Esophagus muscularis mucosa (tissue), 4 donors: ENCODE data around the gene CP. TPM values are rescaled to one million over a fixed set of nuclear protein-coding genes. Genes with fewer than 3 reads are reported as not detected.
A peak's percentile ranks its signal among the peaks of the same experiment; 100 is the strongest.
"Not testable (repeated sequence)": the region's sequence is repeated elsewhere in the genome, so short reads cannot be mapped to it uniquely, and the experiment has no call there.

Source experiments
- DNase-seq: peaks from one replicate; pipeline ENCODE4 v3.0.0-alpha.2; 2017; ENCODE audit errors: extremely low spot score
- H3K27ac ChIP-seq, 4 donors: fragments of 200-600 bp; sonication (generic); replicated peaks in 1 of 4; 1 replicate in 3 of 4; 2 replicates in 1 of 4; pipeline ENCODE4 v1.5.1; 2016 to 2019; ENCODE audit warnings: mild to moderate bottlenecking in 1 of 4
- H3K27me3 ChIP-seq, 4 donors: fragments of 200-600 bp; sonication (generic); one replicate each; pipeline versions ENCODE4 v1.5.1 to v1.6.0; 2016 to 2019
- H3K36me3 ChIP-seq, 4 donors: fragments of 200-600 bp; sonication (generic); one replicate each; pipeline ENCODE4 v1.5.1; 2016 to 2019
- H3K4me1 ChIP-seq, 4 donors: fragments of 200-600 bp; sonication (generic); one replicate each; pipeline ENCODE4 v1.5.1; 2016 to 2019
- H3K4me3 ChIP-seq, 4 donors: fragments of 200-600 bp; sonication (generic); 1 replicate in 2 of 4; 2 replicates in 2 of 4; pipeline ENCODE4 v1.5.1; 2016 to 2019; ENCODE audit warnings: mild to moderate bottlenecking in 4 of 4, moderate library complexity in 1 of 4
- H3K9me3 ChIP-seq, 4 donors: fragments of 200-600 bp; sonication (generic); 1 replicate in 3 of 4; 2 replicates in 1 of 4; pipeline ENCODE4 v1.5.1; 2016 to 2019
- CTCF ChIP-seq, 3 experiments: fragments of 200-600 bp in 2 of 3; fragments of 450-650 bp in 1 of 3; sonication (generic) in 2 of 3; IDR thresholded peaks; one replicate each; pipeline ENCODE4 v1.5.1; 2017 to 2019; ENCODE audit warnings: antibody characterized with exemption in 3 of 3, mild to moderate bottlenecking in 2 of 3, moderate library complexity in 1 of 3
- EP300 ChIP-seq: sonication (generic); formaldehyde crosslinking; IDR thresholded peaks from one replicate; pipeline ENCODE4 v1.6.1; 2017; ENCODE audit warnings: antibody characterized with exemption
- POLR2A ChIP-seq: fragments of 450-650 bp; IDR thresholded peaks from one replicate; pipeline ENCODE4 v1.6.1; 2017; ENCODE audit warnings: antibody characterized with exemption, moderate library complexity, mild to moderate bottlenecking, low read depth
- POLR2AphosphoS5 ChIP-seq, 2 donors: sonication (generic); formaldehyde crosslinking; IDR thresholded peaks; one replicate each; pipeline ENCODE4 v1.6.1; 2017; ENCODE audit warnings: antibody characterized with exemption in 2 of 2
- WGBS: methylation state at CpG from one replicate; pipeline ENCODE4 v1.1.5; 2018; 5-methylcytosine and 5-hydroxymethylcytosine counted together
- intact Hi-C: fragments of 100-400 bp; cut with DNase I; formaldehyde crosslinking; loops from one replicate; pipeline ENCODE4 v1.15.1; 2023
- total RNA-seq, 4 donors: library from RNA; depleted of rRNA; stranded (reverse); fragments of >200 nt; gene quantifications; one replicate each; pipeline versions ENCODE4 v1.1.0 to v1.2.1, GENCODE V29; 2016

Gene CP
- total RNA-seq, 4 donors from 2014 or later: 5.6 to 8.1 (median 6.0) TPM

GRCh38 chr3:149203758-149204157, 17.9 kb downstream of the CP start:
- no peak overlapping the region for H3K4me3 ChIP-seq
- WGBS: 67% methylated on average over 3 of the region's 3 CpGs
- intact Hi-C loops: no loop called here
- TF ChIP-seq POLR2A: no peak
- no peak for TF ChIP-seq CTCF (IDR thresholded peaks at IDR 0.05)
- no peak for TF ChIP-seq EP300
- no peak for TF ChIP-seq POLR2AphosphoS5 (IDR thresholded peaks at IDR 0.05)
- no peaks in the 10 kb centered on the region for H3K36me3 ChIP-seq
- DNase-seq: no peak
- no peak overlapping the region for H3K27ac ChIP-seq
- no peaks in the 10 kb centered on the region for H3K9me3 ChIP-seq
- H3K4me1 ChIP-seq: no peaks in the 10 kb centered on the region
- H3K27me3 ChIP-seq: peaks cover 0 to 4% (median 0%) of the 10 kb centered on the region in 4 donors

GRCh38 chr3:149199474-149199873, 22.2 kb downstream of the CP start:
- no peaks in the 10 kb centered on the region for H3K9me3 ChIP-seq
- H3K4me1 ChIP-seq: no peaks in the 10 kb centered on the region
- H3K27ac ChIP-seq: no peak overlapping the region
- no peak overlapping the region for H3K4me3 ChIP-seq
- intact Hi-C loops: no loop called here
- no peak for TF ChIP-seq EP300
- no peak for TF ChIP-seq POLR2AphosphoS5 (IDR thresholded peaks at IDR 0.05)
- H3K27me3 ChIP-seq: peaks cover 0 to 4% (median 0%) of the 10 kb centered on the region in 4 donors
- no peak for DNase-seq
- H3K36me3 ChIP-seq: no peaks in the 10 kb centered on the region
- WGBS: 40% methylated on average over 4 of the region's 4 CpGs

- DNase-seq: no peak
- no peaks in the 10 kb centered on the region for H3K9me3 ChIP-seq
- no peaks in the 10 kb centered on the region for H3K4me1 ChIP-seq
- no peak for TF ChIP-seq POLR2AphosphoS5 (IDR thresholded peaks at IDR 0.05)
- no peak for TF ChIP-seq POLR2A
- no peak for TF ChIP-seq EP300
- no peak for TF ChIP-seq CTCF (IDR thresholded peaks at IDR 0.05)
- peaks cover 0 to 4% (median 0%) of the 10 kb centered on the region in 4 donors for H3K27me3 ChIP-seq
- no peak overlapping the region for H3K27ac ChIP-seq
- intact Hi-C loops: no loop called here
- no peaks in the 10 kb centered on the region for H3K36me3 ChIP-seq
- H3K4me3 ChIP-seq: no peak overlapping the region
- WGBS: 58% methylated on average over 7 of the region's 7 CpGs
Observed at GRCh38 chr3:149198611-149199010, 23.0 kb downstream of the CP start.

GRCh38 chr3:149197669-149198068, 24.0 kb downstream of the CP start:
- TF ChIP-seq CTCF (IDR thresholded peaks at IDR 0.05) (no peak), POLR2AphosphoS5 (IDR thresholded peaks at IDR 0.05) (no peak), EP300 (no peak), POLR2A (no peak)
- intact Hi-C loops: no loop called here

GRCh38 chr3:149196805-149197592, 24.6 kb downstream of the CP start:
- H3K27ac ChIP-seq, H3K4me1 ChIP-seq, H3K27me3 ChIP-seq, intact Hi-C loops, H3K36me3 ChIP-seq, DNase-seq, H3K9me3 ChIP-seq: not testable (repeated sequence)
- WGBS: 91% methylated on average over 12 of the region's 12 CpGs
- H3K4me3 ChIP-seq: peak overlapping the region in 1 of 4 donors; percentile 25

More at GRCh38 chr3:149197669-149198068, 24.0 kb downstream of the CP start:
- WGBS: 45% methylated on average over 5 of the region's 5 CpGs
- Histone ChIP-seq H3K27me3 (peaks cover 0 to 4% (median 0%) of the 10 kb centered on the region in 4 donors), H3K9me3 (no peaks in the 10 kb centered on the region), H3K27ac (no peak overlapping the region), H3K4me3 (peak overlapping the region in 2 of 4 donors; percentile 11 to 25), H3K4me1 (no peaks in the 10 kb centered on the region), H3K36me3 (no peaks in the 10 kb centered on the region)
- no peak for DNase-seq
